ENCODE measurements around the gene GTF2A2. TPM values are rescaled to one million over a fixed set of nuclear protein-coding genes. Genes with fewer than 3 reads are reported as not detected.
A peak's percentile ranks its signal among the peaks of the same experiment; 100 is the strongest.

The GTF2A2 gene
- total RNA-seq, 6 experiments from 2014 or later = 16.9 to 46.9 (median 36.6) TPM

DNA sequence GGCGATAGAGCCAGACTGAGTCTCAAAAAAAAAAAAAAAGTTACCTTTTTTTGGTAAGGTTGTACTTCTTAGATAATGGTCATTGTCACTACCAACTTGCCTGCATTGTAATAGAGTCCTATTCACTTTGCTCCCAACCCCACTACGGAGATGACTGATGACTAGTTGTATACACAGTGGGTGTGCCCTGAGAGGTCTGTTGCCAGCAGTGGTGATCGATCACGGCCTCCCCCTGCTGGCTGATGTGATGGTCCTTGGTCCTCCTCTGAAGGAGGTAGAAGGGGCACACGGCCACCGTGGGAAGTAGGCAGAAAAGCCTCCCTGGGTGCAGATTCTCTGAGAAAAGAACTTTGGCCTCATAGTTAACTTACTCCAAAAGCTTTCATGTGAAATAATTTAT is 35.0 kb downstream of the GTF2A2 start:
- H3K4me3 ChIP-seq = no peak overlapping the region
- DNase-seq (peak in 1 of 3 donors; percentile 60), ATAC-seq (peak; percentile 51 to 99 (median 60))
- H3K27me3 ChIP-seq = no peaks in the 10 kb centered on the region
- no peaks in the 10 kb centered on the region for H3K36me3 ChIP-seq
- 17% methylated on average over 6 of the region's 6 CpGs for WGBS (ENCODE audit: insufficient coverage, low coverage, low lambda C conversion rate, missing lambda C conversion rate)
- no peaks in the 10 kb centered on the region for H3K4me1 ChIP-seq
- intact Hi-C loops (cut with DNase I) = no loop called here
- no peak overlapping the region for H3K27ac ChIP-seq
- H3K9me3 ChIP-seq = no peaks in the 10 kb centered on the region
- TF ChIP-seq CTCF (IDR thresholded peaks at IDR 0.05) = peak; percentile 10 to 48 (median 24)
- no peak for TF ChIP-seq POLR2A (IDR thresholded peaks at IDR 0.05)

DNA sequence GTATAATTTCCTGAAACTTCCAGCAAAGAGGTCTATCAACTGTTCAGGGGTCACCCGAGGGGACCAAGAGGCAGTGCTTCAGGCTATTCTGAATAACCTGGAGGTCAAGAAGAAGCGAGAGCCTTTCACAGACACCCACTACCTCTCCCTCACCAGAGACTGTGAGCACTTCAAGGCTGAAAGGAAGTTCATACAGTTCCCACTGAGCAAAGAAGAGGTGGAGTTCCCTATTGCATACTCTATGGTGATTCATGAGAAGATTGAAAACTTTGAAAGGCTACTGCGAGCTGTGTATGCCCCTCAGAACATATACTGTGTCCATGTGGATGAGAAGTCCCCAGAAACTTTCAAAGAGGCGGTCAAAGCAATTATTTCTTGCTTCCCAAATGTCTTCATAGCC is 38.9 kb downstream of the GTF2A2 start:
- Histone ChIP-seq H3K36me3 (no peaks in the 10 kb centered on the region), H3K4me3 (no peak overlapping the region), H3K27me3 (no peaks in the 10 kb centered on the region), H3K4me1 (no peaks in the 10 kb centered on the region), H3K27ac (no peak overlapping the region), H3K9me3 (no peaks in the 10 kb centered on the region)
- intact Hi-C loops (cut with DNase I) = no loop called here
- 40% methylated on average over 1 of the region's 4 CpGs for WGBS (ENCODE audit: insufficient coverage, low coverage, low lambda C conversion rate, missing lambda C conversion rate)
- DNase-seq (no peak), ATAC-seq (peak in 1 of 4 donors; percentile 23)
- TF ChIP-seq POLR2A (IDR thresholded peaks at IDR 0.05) (no peak), CTCF (IDR thresholded peaks at IDR 0.05) (no peak)

DNA sequence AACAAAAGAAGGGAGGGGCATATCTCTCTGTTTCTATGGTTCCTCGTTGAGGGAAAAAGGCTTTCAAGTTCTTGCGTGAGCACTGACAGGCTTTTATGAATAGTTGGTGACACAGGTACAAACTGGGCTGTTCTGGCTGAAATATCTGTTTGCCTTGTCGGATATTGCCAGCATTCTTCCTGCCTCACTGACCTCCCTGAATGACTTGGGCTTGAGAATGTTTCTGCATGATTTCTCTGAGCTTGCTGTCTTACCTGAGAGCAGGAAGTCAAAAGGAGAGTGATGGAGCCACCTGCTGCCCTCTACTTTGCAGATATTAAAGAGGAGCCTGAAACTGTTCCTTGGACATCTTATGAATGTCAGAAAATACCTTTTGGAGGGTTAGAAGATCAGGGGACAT is 40.9 kb downstream of the GTF2A2 start:
- ATAC-seq = no peak
- intact Hi-C loops (cut with DNase I) = no loop called here
- H3K4me3 ChIP-seq = no peak overlapping the region

GRCh38 chr15:59615661-59616060 is 41.7 kb downstream of the GTF2A2 start:
- DNase-seq (no peak), ATAC-seq (no peak)
- no peaks in the 10 kb centered on the region for H3K36me3 ChIP-seq
- intact Hi-C loops (cut with DNase I) = no loop called here
- TF ChIP-seq POLR2A (IDR thresholded peaks at IDR 0.05) = no peak
- TF ChIP-seq CTCF (IDR thresholded peaks at IDR 0.05) = no peak
- H3K27me3 ChIP-seq = no peaks in the 10 kb centered on the region
- 72% methylated on average over 5 of the region's 5 CpGs for WGBS (ENCODE audit: insufficient coverage, low coverage, low lambda C conversion rate, missing lambda C conversion rate)
- H3K9me3 ChIP-seq = no peaks in the 10 kb centered on the region
- no peak overlapping the region for H3K4me3 ChIP-seq
- peaks cover 0 to 6% (median 0%) of the 10 kb centered on the region in 4 donors for H3K4me1 ChIP-seq
- no peak overlapping the region for H3K27ac ChIP-seq

More for the DNA sequence above, 40.9 kb downstream of the GTF2A2 start:
- H3K4me1 ChIP-seq = peaks cover 0 to 4% (median 0%) of the 10 kb centered on the region in 4 donors
- H3K27ac ChIP-seq = no peak overlapping the region
- no peak for TF ChIP-seq POLR2A (IDR thresholded peaks at IDR 0.05)
- TF ChIP-seq CTCF (IDR thresholded peaks at IDR 0.05) = no peak
- no peaks in the 10 kb centered on the region for H3K9me3 ChIP-seq
- no peak for DNase-seq
- no peaks in the 10 kb centered on the region for H3K27me3 ChIP-seq
- WGBS (ENCODE audit: insufficient coverage, low coverage, low lambda C conversion rate, missing lambda C conversion rate) = 61% methylated on average over 3 of the region's 3 CpGs
- H3K36me3 ChIP-seq = no peaks in the 10 kb centered on the region

DNA sequence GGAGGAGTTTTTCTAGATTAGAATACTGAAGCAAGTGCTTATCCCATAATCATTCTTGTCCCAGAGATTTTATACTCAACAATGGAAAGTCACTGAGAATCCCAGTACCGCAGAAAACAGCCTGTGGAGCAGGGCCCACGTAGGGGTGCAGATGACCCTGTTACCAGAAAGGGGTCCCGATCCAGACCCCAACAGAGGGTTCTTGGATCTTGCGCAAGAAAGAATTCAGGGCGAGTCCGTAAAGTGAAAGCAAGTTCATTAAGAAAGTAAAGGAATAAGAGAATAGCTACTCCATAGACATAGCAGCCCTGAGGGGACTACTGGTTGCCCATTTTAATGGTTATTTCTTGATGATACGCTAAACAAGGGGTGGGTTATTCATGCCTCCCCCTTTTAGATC is 43.2 kb downstream of the GTF2A2 start:
- ATAC-seq (no peak), DNase-seq (no peak)
- Histone ChIP-seq H3K9me3 (no peaks in the 10 kb centered on the region), H3K4me1 (peaks cover 0 to 6% (median 0%) of the 10 kb centered on the region in 4 donors), H3K27ac (no peak overlapping the region), H3K36me3 (no peaks in the 10 kb centered on the region), H3K27me3 (no peaks in the 10 kb centered on the region), H3K4me3 (no peak overlapping the region)
- TF ChIP-seq CTCF (IDR thresholded peaks at IDR 0.05) (no peak), POLR2A (IDR thresholded peaks at IDR 0.05) (no peak)
- intact Hi-C loops (cut with DNase I) = no loop called here
- 88% methylated on average over 7 of the region's 7 CpGs for WGBS (ENCODE audit: insufficient coverage, low coverage, low lambda C conversion rate, missing lambda C conversion rate)

All from right lobe of liver (tissue), 6 donors.